ENCODE data around the gene NFATC2. TPM values are rescaled to one million over a fixed set of nuclear protein-coding genes. Genes with fewer than 3 reads are reported as not detected.

NFATC2 gene
- total RNA-seq, 1 donor from 2014 or later: not detected

- FAIRE-seq (no peak), DNase-seq (ENCODE audit: low read depth) (no peak)
- Histone ChIP-seq H3K36me3 (ENCODE audit: control insufficient read depth, insufficient read depth, low read length) (no peaks in the 10 kb centered on the region), H3K27me3 (ENCODE audit: control insufficient read depth, insufficient read depth, low read length) (no peaks in the 10 kb centered on the region), H3K4me3 (ENCODE audit: low read depth, low read length) (no peak overlapping the region)
- no peak for TF ChIP-seq CTCF (IDR thresholded peaks at IDR 0.05; ENCODE audit: insufficient read depth, low read length, severe bottlenecking)
Measured at GRCh38 chr20:51437182-51437924, 105.2 kb downstream of the NFATC2 start.

GRCh38 chr20:51434580-51435247 lies 107.8 kb downstream of the NFATC2 start:
- no peak for TF ChIP-seq CTCF (IDR thresholded peaks at IDR 0.05; ENCODE audit: insufficient read depth, low read length, severe bottlenecking)

GRCh38 chr20:51434026-51434425 lies 108.5 kb downstream of the NFATC2 start:
- DNase-seq (ENCODE audit: low read depth) (no peak), FAIRE-seq (no peak)
- no peaks in the 10 kb centered on the region for H3K36me3 ChIP-seq (ENCODE audit: control insufficient read depth, insufficient read depth, low read length)
- no peak for TF ChIP-seq CTCF (IDR thresholded peaks at IDR 0.05; ENCODE audit: insufficient read depth, low read length, severe bottlenecking)
- H3K4me3 ChIP-seq (ENCODE audit: low read depth, low read length): no peak overlapping the region
- H3K27me3 ChIP-seq (ENCODE audit: control insufficient read depth, insufficient read depth, low read length): peaks cover 2% of the 10 kb centered on the region

More at GRCh38 chr20:51434580-51435247, 107.8 kb downstream of the NFATC2 start:
- no peaks in the 10 kb centered on the region for H3K36me3 ChIP-seq (ENCODE audit: control insufficient read depth, insufficient read depth, low read length)
- no peak overlapping the region for H3K4me3 ChIP-seq (ENCODE audit: low read depth, low read length)
- DNase-seq (ENCODE audit: low read depth) (peak; percentile 89), FAIRE-seq (peak; percentile 72)
- H3K27me3 ChIP-seq (ENCODE audit: control insufficient read depth, insufficient read depth, low read length): no peaks in the 10 kb centered on the region

GRCh38 chr20:51432875-51433274 lies 109.6 kb downstream of the NFATC2 start:
- TF ChIP-seq CTCF (IDR thresholded peaks at IDR 0.05; ENCODE audit: insufficient read depth, low read length, severe bottlenecking): no peak
- no peaks in the 10 kb centered on the region for H3K36me3 ChIP-seq (ENCODE audit: control insufficient read depth, insufficient read depth, low read length)
- no peak overlapping the region for H3K4me3 ChIP-seq (ENCODE audit: low read depth, low read length)
- FAIRE-seq (no peak), DNase-seq (ENCODE audit: low read depth) (no peak)
- H3K27me3 ChIP-seq (ENCODE audit: control insufficient read depth, insufficient read depth, low read length): peaks cover 8% of the 10 kb centered on the region

- FAIRE-seq (no peak), DNase-seq (ENCODE audit: low read depth) (no peak)
- no peak for TF ChIP-seq CTCF (IDR thresholded peaks at IDR 0.05; ENCODE audit: insufficient read depth, low read length, severe bottlenecking)
- Histone ChIP-seq H3K36me3 (ENCODE audit: control insufficient read depth, insufficient read depth, low read length) (no peaks in the 10 kb centered on the region), H3K4me3 (ENCODE audit: low read depth, low read length) (no peak overlapping the region), H3K27me3 (ENCODE audit: control insufficient read depth, insufficient read depth, low read length) (peaks cover 8% of the 10 kb centered on the region)
Measured at GRCh38 chr20:51432251-51432784, 110.2 kb downstream of the NFATC2 start.

All from bronchial epithelial cell (primary cell).